Amygdala (tissue), 56 donors: ENCODE measurements around the gene SOX3.

Experiments used
- DNase-seq, 56 donors: peaks; one replicate each; lab custom pipeline; 2025; lab: John Stamatoyannopoulos, UW

SOX3 gene

GRCh38 chrX:140504371-140505324 lies at the start of gene SOX3:
Gene SOX3 (minus strand): TSS chrX:140505069. CDS start chrX:140505060, 9 bp downstream.
- peak in 4 of 56 donors; percentile 8 to 35 (median 23) for DNase-seq

GRCh38 chrX:140548985-140549384 lies 44.1 kb upstream of the SOX3 start:
- no peak for DNase-seq

GRCh38 chrX:140526171-140526570 lies 21.3 kb upstream of the SOX3 start:
- no peak for DNase-seq

- DNase-seq: no peak
Observed at GRCh38 chrX:140525448-140525847, 20.6 kb upstream of the SOX3 start.

- DNase-seq: no peak
Observed at GRCh38 chrX:140524556-140524955, 19.7 kb upstream of the SOX3 start.

GRCh38 chrX:140521393-140521792 lies 16.5 kb upstream of the SOX3 start:
- DNase-seq: no peak

- no peak for DNase-seq
Observed at GRCh38 chrX:140514554-140514953, 9.7 kb upstream of the SOX3 start.

GRCh38 chrX:140510895-140511295 lies 6.0 kb upstream of the SOX3 start:
- DNase-seq: no peak

GRCh38 chrX:140510306-140510676 lies 5.4 kb upstream of the SOX3 start:
- DNase-seq: no peak

- DNase-seq: no peak
Observed at GRCh38 chrX:140509468-140510305, 4.8 kb upstream of the SOX3 start.

GRCh38 chrX:140508958-140509357 lies 4.1 kb upstream of the SOX3 start:
- DNase-seq: no peak

- DNase-seq: peak in 23 of 56 donors; percentile 0 to 49 (median 9)
Observed at GRCh38 chrX:140507982-140508305, 3.1 kb upstream of the SOX3 start.

GRCh38 chrX:140507223-140507981 lies 2.5 kb upstream of the SOX3 start:
- DNase-seq: no peak

GRCh38 chrX:140505421-140506337 lies 810 bp upstream of the SOX3 start:
- no peak for DNase-seq

- DNase-seq: peak in 31 of 56 donors; percentile 2 to 56 (median 18)
Observed at GRCh38 chrX:140503714-140504351, 1.0 kb downstream of the SOX3 start.

- no peak for DNase-seq
Observed at GRCh38 chrX:140503238-140503601, 1.6 kb downstream of the SOX3 start.

GRCh38 chrX:140502491-140503237 lies 2.2 kb downstream of the SOX3 start:
- DNase-seq: peak in 2 of 56 donors; percentile 2 to 25

- DNase-seq: no peak
Observed at GRCh38 chrX:140501940-140502468, 2.9 kb downstream of the SOX3 start.
